Measurements from ENCODE around the gene LIPT1. TPM values are rescaled to one million over a fixed set of nuclear protein-coding genes. Genes with fewer than 3 reads are reported as not detected.

The LIPT1 gene
- total RNA-seq, 2 donors from 2014 or later = 8.0 to 12.2 TPM

DNA sequence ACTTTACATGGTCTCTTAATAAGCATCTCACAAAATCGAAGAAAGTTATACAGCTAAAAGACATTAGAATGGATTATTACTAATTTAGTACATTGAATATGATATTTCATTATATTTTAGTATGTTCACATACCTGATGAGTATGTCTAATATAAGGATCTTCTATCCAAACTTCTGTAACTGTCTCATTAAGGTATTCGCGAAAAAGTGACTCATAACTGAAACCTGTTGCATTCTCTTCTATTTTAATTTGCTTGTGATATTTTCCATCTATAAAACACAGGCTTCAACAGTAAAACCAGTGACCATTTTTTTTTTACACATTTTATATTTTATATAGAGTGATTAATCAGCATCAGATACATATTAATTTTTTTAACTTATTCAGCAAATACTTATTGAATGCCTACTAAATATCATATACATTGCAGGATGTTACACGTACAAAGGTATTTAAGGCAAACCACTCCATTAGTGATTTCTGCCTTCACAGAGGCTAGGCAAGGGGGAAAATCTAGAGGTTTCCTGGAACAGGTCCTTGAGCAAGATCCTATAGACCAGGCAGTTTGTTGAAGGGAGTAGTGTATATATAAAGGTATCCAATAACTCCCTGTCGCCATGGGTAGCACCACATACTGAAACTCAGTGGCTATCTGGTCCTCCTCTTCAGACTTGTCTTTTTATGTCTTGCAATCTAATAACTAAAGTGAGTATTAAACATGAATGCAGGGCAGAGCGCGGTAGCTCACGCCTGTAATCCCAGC lies 16.8 kb downstream of the LIPT1 start:
- H3K27ac ChIP-seq (ENCODE audit: low read depth, low read length) = no peak overlapping the region
- no peak overlapping the region for H3K4me3 ChIP-seq (ENCODE audit: low read length)
- H3K4me1 ChIP-seq (ENCODE audit: control insufficient read depth, insufficient read depth, low read length) = no peaks in the 10 kb centered on the region
- TF ChIP-seq, protein P1, sequence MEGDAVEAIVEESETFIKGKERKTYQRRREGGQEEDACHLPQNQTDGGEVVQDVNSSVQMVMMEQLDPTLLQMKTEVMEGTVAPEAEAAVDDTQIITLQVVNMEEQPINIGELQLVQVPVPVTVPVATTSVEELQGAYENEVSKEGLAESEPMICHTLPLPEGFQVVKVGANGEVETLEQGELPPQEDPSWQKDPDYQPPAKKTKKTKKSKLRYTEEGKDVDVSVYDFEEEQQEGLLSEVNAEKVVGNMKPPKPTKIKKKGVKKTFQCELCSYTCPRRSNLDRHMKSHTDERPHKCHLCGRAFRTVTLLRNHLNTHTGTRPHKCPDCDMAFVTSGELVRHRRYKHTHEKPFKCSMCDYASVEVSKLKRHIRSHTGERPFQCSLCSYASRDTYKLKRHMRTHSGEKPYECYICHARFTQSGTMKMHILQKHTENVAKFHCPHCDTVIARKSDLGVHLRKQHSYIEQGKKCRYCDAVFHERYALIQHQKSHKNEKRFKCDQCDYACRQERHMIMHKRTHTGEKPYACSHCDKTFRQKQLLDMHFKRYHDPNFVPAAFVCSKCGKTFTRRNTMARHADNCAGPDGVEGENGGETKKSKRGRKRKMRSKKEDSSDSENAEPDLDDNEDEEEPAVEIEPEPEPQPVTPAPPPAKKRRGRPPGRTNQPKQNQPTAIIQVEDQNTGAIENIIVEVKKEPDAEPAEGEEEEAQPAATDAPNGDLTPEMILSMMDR (conservative IDR thresholded peaks at IDR 0.05) = no peak
- no peak overlapping the region for H3K27ac Mint-ChIP-seq
- H3K4me3 Mint-ChIP-seq = no peak overlapping the region
- 94% methylated on average over 7 of the region's 8 CpGs; no CpG with 5 or more reads in 1 of the 2 experiments for WGBS, 2 experiments (ENCODE audit: insufficient coverage in 1 of 2, insufficient read length in 1 of 2)
- no peak overlapping the region for H3K9ac ChIP-seq (ENCODE audit: extremely low read depth, low read length, poor library complexity, severe bottlenecking)
- no peaks in the 10 kb centered on the region for H3K27me3 ChIP-seq (ENCODE audit: control insufficient read depth, insufficient read depth, low read length, poor library complexity, severe bottlenecking)
- H3K9me3 Mint-ChIP-seq = no peaks in the 10 kb centered on the region
- H3K27me3 Mint-ChIP-seq (ENCODE audit: insufficient read depth) = no peaks in the 10 kb centered on the region
- H3K4me1 Mint-ChIP-seq = no peaks in the 10 kb centered on the region
- H3K9me3 ChIP-seq (ENCODE audit: control insufficient read depth, low read length) = no peaks in the 10 kb centered on the region
- peaks cover 34% of the 10 kb centered on the region for H3K36me3 Mint-ChIP-seq (ENCODE audit: low read depth)
- no peak for DNase-seq
- peaks cover 61% of the 10 kb centered on the region for H3K36me3 ChIP-seq (ENCODE audit: control insufficient read depth, insufficient read depth, low read length)

DNA sequence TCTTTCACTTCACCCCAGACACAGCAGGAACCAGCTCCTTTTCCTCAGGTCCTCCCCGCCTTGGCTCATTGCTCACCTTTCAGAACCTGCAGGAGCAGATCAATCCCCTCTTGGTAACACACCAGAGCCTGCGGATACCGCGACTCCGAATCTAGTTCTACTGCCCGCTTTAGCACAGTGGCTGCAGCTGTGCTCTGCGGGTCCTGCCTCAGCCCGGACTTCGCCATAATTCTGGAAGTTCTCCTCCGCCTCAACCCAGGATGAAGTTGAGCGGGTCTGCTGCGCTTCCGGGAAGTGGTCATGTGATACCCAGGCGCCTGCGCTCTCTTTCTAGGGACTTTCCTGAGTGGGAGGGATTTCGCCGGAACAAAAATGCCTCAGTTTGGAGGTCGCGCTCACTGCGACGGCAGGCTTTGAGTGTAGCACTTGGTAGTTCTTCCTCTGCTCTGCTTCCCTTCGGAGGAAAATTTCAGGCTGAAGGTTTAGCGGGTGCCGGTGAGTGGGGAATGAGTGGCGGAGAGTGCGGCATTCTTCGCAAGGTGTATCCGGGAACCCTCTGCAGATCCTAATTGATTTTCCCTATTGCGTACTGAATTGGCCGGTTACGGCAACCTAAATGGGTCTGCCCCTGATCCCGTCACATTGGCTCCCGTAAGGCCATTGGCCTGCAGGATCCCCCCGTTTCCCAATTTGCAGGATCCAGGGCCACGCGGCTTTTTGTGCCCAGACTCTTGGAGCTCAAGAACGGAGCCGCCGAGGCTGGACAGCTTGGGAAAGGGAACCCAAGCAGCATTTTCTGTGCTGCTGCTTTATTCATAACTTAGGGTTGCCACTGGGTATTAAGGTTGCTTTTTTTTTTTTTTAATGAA lies 26.2 kb downstream of the LIPT1 start, which contains the start of the genes MITD1 and MRPL30:
Gene MITD1 (minus strand): TSS at position 304 of the 869 bp plus-strand sequence. CDS start 77 bp downstream, at position 227.
Gene MRPL30 (plus strand): TSS at position 430 of the 869 bp plus-strand sequence. CDS start 5,020 bp downstream, outside the sequence.
- peak within 1 kb of the TSS; percentile 50 for H3K27ac ChIP-seq (ENCODE audit: low read depth, low read length)
- H3K27me3 Mint-ChIP-seq (ENCODE audit: insufficient read depth) = no peaks in the 10 kb centered on the region
- peaks cover 10% of the 10 kb centered on the region for H3K4me1 Mint-ChIP-seq

DNA sequence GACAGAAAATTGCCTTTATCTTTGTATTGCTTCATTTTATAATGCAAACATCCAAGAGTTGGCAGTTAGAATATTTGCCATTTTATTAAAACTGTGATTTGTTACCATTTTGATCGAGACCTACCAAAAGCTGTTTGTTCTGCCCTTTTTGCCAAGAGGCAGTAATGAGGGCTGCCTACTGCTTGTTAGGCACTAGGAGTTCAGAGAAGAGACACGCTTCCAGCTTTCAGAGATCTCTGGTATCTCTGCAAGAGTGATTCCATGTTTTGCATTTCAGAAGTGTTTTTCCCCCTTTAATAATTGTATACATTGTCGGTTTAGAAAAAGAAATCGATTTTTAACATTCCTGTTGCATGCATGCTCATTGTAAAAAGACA lies 26.8 kb downstream of the LIPT1 start:
- H3K4me3 ChIP-seq (ENCODE audit: low read length) = peak overlapping the region; percentile 97
- H3K27ac ChIP-seq (ENCODE audit: low read depth, low read length) = peak overlapping the region; percentile 50
- H3K36me3 Mint-ChIP-seq (ENCODE audit: low read depth) = peaks cover 10% of the 10 kb centered on the region
- no peak for DNase-seq
- peaks cover 10% of the 10 kb centered on the region for H3K4me1 Mint-ChIP-seq
- peak overlapping the region; percentile 78 for H3K9ac ChIP-seq (ENCODE audit: extremely low read depth, low read length, poor library complexity, severe bottlenecking)
- H3K4me1 ChIP-seq (ENCODE audit: control insufficient read depth, insufficient read depth, low read length) = no peaks in the 10 kb centered on the region
- peak overlapping the region; percentile 98 for H3K27ac Mint-ChIP-seq
- H3K27me3 Mint-ChIP-seq (ENCODE audit: insufficient read depth) = no peaks in the 10 kb centered on the region
- H3K4me3 Mint-ChIP-seq = peak overlapping the region; percentile 86
- no peaks in the 10 kb centered on the region for H3K9me3 Mint-ChIP-seq
- peaks cover 15% of the 10 kb centered on the region for H3K36me3 ChIP-seq (ENCODE audit: control insufficient read depth, insufficient read depth, low read length)
- TF ChIP-seq, protein P1 (conservative IDR thresholded peaks at IDR 0.05) = no peak
- 0 to 3% methylated on average over 2 to 4 of the region's 4 CpGs for WGBS, 2 experiments (ENCODE audit: insufficient coverage in 1 of 2, insufficient read length in 1 of 2)
- H3K9me3 ChIP-seq (ENCODE audit: control insufficient read depth, low read length) = no peaks in the 10 kb centered on the region
- no peaks in the 10 kb centered on the region for H3K27me3 ChIP-seq (ENCODE audit: control insufficient read depth, insufficient read depth, low read length, poor library complexity, severe bottlenecking)

More for the DNA sequence above, 26.2 kb downstream of the LIPT1 start, which contains the start of the genes MITD1 and MRPL30:
- peak within 1 kb of the TSS; percentile 78 for H3K9ac ChIP-seq (ENCODE audit: extremely low read depth, low read length, poor library complexity, severe bottlenecking)
- H3K4me1 ChIP-seq (ENCODE audit: control insufficient read depth, insufficient read depth, low read length) = no peaks in the 10 kb centered on the region
- peak; percentile 97 for DNase-seq
- no peaks in the 10 kb centered on the region for H3K9me3 ChIP-seq (ENCODE audit: control insufficient read depth, low read length)
- TF ChIP-seq, protein P1 (conservative IDR thresholded peaks at IDR 0.05) = no peak
- peaks cover 11% of the 10 kb centered on the region for H3K36me3 ChIP-seq (ENCODE audit: control insufficient read depth, insufficient read depth, low read length)
- Mint-ChIP-seq H3K36me3 (ENCODE audit: low read depth) (peaks cover 10% of the 10 kb centered on the region), H3K4me3 (peak within 1 kb of the TSS; percentile 86), H3K27ac (peak within 1 kb of the TSS; percentile 98), H3K9me3 (no peaks in the 10 kb centered on the region)
- peak within 1 kb of the TSS; percentile 97 for H3K4me3 ChIP-seq (ENCODE audit: low read length)
- no peaks in the 10 kb centered on the region for H3K27me3 ChIP-seq (ENCODE audit: control insufficient read depth, insufficient read depth, low read length, poor library complexity, severe bottlenecking)
- 0 to 1% methylated on average over 19 to 39 of the region's 39 CpGs for WGBS, 2 experiments (ENCODE audit: insufficient coverage in 1 of 2, insufficient read length in 1 of 2)

Measured in endodermal cell (in vitro differentiated cells).